Measurements from ENCODE around the gene SCUBE3. TPM values are rescaled to one million over a fixed set of nuclear protein-coding genes. Genes with fewer than 3 reads are reported as not detected.

Gene SCUBE3
- total and polyA plus RNA-seq, 9 of the 15 experiments (the other 6 are each of a cell fraction or from before 2014, with no cell fraction given): 0.01 to 0.11 TPM; not detected in 7

GRCh38 chr6:35206346-35206745 is 7.4 kb upstream of the SCUBE3 start:
- DNase-seq (ENCODE audit: extremely low read depth in 1 of 4, low spot score in 3 of 4) (no peak), ATAC-seq (no peak), FAIRE-seq (no peak)
- no peak overlapping the region for H3K4me2 ChIP-seq (ENCODE audit: insufficient read depth, low read length)
- no peak overlapping the region for H3K4me3 ChIP-seq
- H3K79me2 ChIP-seq (ENCODE audit: control insufficient read depth, insufficient read depth, low read length): no peaks in the 10 kb centered on the region
- intact Hi-C loops (cut with micrococcal nuclease): no loop called here
- ChIA-PET POLR2A (interaction anchor here (0.8 to 1.2 kb wide), 5 partner anchors 9 to 278 kb away, joined by 3 to 7 read pairs (median 4); no protein-coding TSS in a partner anchor), CTCF (ENCODE audit: low intra/inter-chr PET ratio) (interaction anchor here (2.3 to 2.7 kb wide), 2 partner anchors 59 to 220 kb away, joined by 9 to 14 read pairs; no protein-coding TSS in a partner anchor)
- no peaks in the 10 kb centered on the region for H3K36me3 ChIP-seq (ENCODE audit: control insufficient read depth, insufficient read depth, low read length)
- no peaks in the 10 kb centered on the region for H3K4me1 ChIP-seq (replicated peaks in 1 of 2; ENCODE audit: control insufficient read depth in 2 of 2, insufficient read depth in 2 of 2, low read length in 2 of 2)
- H3K27ac ChIP-seq (ENCODE audit: extremely low read depth, low read depth, low read length): no peak overlapping the region
- no peak overlapping the region for H3K9ac ChIP-seq (ENCODE audit: insufficient read depth in 1 of 2, low read depth in 2 of 2, low read length in 2 of 2)
- H3K9me1 ChIP-seq (ENCODE audit: control insufficient read depth, insufficient read depth, low read length): no peaks in the 10 kb centered on the region
- in situ Hi-C loops (cut with MboI): no loop called here
- WGBS (ENCODE audit: insufficient coverage, low coverage, missing lambda C conversion rate): 0% methylated on average over 1 of the region's 1 CpG
- H3K9me3 ChIP-seq (replicated peaks; ENCODE audit: control insufficient read depth, insufficient read depth, low read depth, low read length): no peaks in the 10 kb centered on the region
- no peak for TF ChIP-seq DLX4 (CRISPR knock-in tag; IDR thresholded peaks at IDR 0.05)
- no peak for TF ChIP-seq TSHZ1 (CRISPR knock-in tag; IDR thresholded peaks at IDR 0.05)
- no peak for TF ChIP-seq RFX1 (IDR thresholded peaks at IDR 0.05)
- TF ChIP-seq ZNF57 (CRISPR knock-in tag; IDR thresholded peaks at IDR 0.05): no peak
- no peak for TF ChIP-seq RNF219 (CRISPR knock-in tag; IDR thresholded peaks at IDR 0.05)
- no peak for TF ChIP-seq RREB1 (CRISPR knock-in tag; IDR thresholded peaks at IDR 0.05)
- no peak for TF ChIP-seq OTX1 (CRISPR knock-in tag; IDR thresholded peaks at IDR 0.05)
- no peak for TF ChIP-seq GATAD2A (IDR thresholded peaks at IDR 0.05)
- TF ChIP-seq ZNF354B (CRISPR knock-in tag; IDR thresholded peaks at IDR 0.05): no peak
- no TSS peak for BruUV-seq (replicated peaks)
- no peak overlapping the region for H2AFZ ChIP-seq (ENCODE audit: low read depth, low read length)
- H3K27me3 ChIP-seq (ENCODE audit: control insufficient read depth in 2 of 2, insufficient read depth in 2 of 2, low read length in 2 of 2): peaks cover 34 to 66% of the 10 kb centered on the region in 2 experiments; a peak in 4 of 5 replicates
- peaks cover 11% of the 10 kb centered on the region; the same call in 1 of the 2 replicates for H4K20me1 ChIP-seq (replicated peaks; ENCODE audit: control insufficient read depth, insufficient read depth, low read length)
